Measurements from ENCODE around the gene NR6A1.
A peak's percentile ranks its signal among the peaks of the same experiment; 100 is the strongest.

The NR6A1 gene

GRCh38 chr9:124479371-124479770 lies 291.7 kb downstream of the NR6A1 start:
- no peak overlapping the region for H3K9ac ChIP-seq (ENCODE audit: low read length)
- no peak overlapping the region for H3K4me3 ChIP-seq (ENCODE audit: low read length)
- H3K27me3 ChIP-seq (ENCODE audit: control insufficient read depth, insufficient read depth, low read length): peaks cover 54% of the 10 kb centered on the region

DNA sequence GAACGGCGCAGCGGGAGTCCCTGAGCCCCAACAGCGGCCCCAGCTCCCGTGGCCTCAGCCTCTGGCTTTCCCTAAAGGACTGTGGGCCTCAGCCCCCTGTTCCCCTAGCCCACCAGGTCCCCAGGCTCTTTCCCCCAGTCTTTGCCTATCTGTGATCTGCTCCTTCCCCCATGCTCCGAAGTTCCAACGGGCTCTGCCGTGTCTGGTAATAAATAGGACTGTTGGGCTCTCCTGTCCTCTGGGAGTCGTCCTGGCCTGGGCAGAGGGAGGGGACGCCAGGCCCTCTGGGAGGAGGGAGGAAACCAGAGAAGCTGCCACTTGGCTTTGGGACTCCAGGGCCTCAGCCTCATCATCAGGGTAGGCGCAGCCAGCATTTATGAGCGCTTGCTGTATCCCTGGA lies 292.8 kb downstream of the NR6A1 start:
- Histone ChIP-seq H3K27me3 (ENCODE audit: control insufficient read depth, insufficient read depth, low read length) (peaks cover 54% of the 10 kb centered on the region), H3K9ac (ENCODE audit: low read length) (no peak overlapping the region), H3K9me3 (ENCODE audit: control insufficient read depth, low read depth, low read length) (no peaks in the 10 kb centered on the region), H3K36me3 (ENCODE audit: control insufficient read depth, low read depth, low read length) (no peaks in the 10 kb centered on the region), H3K4me1 (ENCODE audit: control insufficient read depth, low read depth, low read length) (peaks cover 20% of the 10 kb centered on the region), H3K27ac (ENCODE audit: low read length) (no peak overlapping the region), H3K4me3 (ENCODE audit: low read length) (peak overlapping the region; percentile 39)

More at GRCh38 chr9:124479371-124479770, 291.7 kb downstream of the NR6A1 start:
- Histone ChIP-seq H3K9me3 (ENCODE audit: control insufficient read depth, low read depth, low read length) (no peaks in the 10 kb centered on the region), H3K27ac (ENCODE audit: low read length) (no peak overlapping the region), H3K36me3 (ENCODE audit: control insufficient read depth, low read depth, low read length) (no peaks in the 10 kb centered on the region), H3K4me1 (ENCODE audit: control insufficient read depth, low read depth, low read length) (peaks cover 20% of the 10 kb centered on the region)

- Histone ChIP-seq H3K36me3 (ENCODE audit: control insufficient read depth, low read depth, low read length) (no peaks in the 10 kb centered on the region), H3K4me3 (ENCODE audit: low read length) (peak overlapping the region; percentile 39), H3K9ac (ENCODE audit: low read length) (no peak overlapping the region), H3K27ac (ENCODE audit: low read length) (no peak overlapping the region), H3K9me3 (ENCODE audit: control insufficient read depth, low read depth, low read length) (no peaks in the 10 kb centered on the region), H3K27me3 (ENCODE audit: control insufficient read depth, insufficient read depth, low read length) (peaks cover 54% of the 10 kb centered on the region), H3K4me1 (ENCODE audit: control insufficient read depth, low read depth, low read length) (peaks cover 20% of the 10 kb centered on the region)
These were observed 293.3 kb downstream of the NR6A1 start for GRCh38 chr9:124477648-124478285.

DNA sequence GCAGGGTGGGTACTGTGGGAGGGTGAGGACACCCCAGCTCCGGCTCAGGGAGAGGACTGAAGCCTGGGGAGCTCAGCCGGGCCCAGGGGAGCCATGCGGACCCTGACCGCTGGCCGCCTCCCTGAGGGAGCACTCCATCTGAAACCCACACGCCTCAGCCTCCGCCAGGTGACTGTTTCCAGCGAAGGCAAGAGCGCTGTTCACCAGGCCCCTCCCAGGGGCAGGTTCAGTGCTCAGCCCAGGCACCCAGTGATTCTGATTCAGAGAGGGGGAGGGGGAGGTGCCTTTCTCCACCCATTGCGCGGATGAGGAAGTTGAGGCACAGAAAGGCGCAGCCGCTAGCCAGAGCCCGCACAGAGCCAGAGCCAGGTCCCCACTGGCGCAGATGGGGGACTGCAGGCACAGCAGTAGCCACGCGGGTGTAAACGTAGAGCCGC lies 293.9 kb downstream of the NR6A1 start:
- Histone ChIP-seq H3K27me3 (ENCODE audit: control insufficient read depth, insufficient read depth, low read length) (peaks cover 53% of the 10 kb centered on the region), H3K36me3 (ENCODE audit: control insufficient read depth, low read depth, low read length) (no peaks in the 10 kb centered on the region), H3K4me3 (ENCODE audit: low read length) (peak overlapping the region; percentile 39), H3K4me1 (ENCODE audit: control insufficient read depth, low read depth, low read length) (peaks cover 19% of the 10 kb centered on the region), H3K9me3 (ENCODE audit: control insufficient read depth, low read depth, low read length) (no peaks in the 10 kb centered on the region), H3K27ac (ENCODE audit: low read length) (no peak overlapping the region), H3K9ac (ENCODE audit: low read length) (no peak overlapping the region)

DNA sequence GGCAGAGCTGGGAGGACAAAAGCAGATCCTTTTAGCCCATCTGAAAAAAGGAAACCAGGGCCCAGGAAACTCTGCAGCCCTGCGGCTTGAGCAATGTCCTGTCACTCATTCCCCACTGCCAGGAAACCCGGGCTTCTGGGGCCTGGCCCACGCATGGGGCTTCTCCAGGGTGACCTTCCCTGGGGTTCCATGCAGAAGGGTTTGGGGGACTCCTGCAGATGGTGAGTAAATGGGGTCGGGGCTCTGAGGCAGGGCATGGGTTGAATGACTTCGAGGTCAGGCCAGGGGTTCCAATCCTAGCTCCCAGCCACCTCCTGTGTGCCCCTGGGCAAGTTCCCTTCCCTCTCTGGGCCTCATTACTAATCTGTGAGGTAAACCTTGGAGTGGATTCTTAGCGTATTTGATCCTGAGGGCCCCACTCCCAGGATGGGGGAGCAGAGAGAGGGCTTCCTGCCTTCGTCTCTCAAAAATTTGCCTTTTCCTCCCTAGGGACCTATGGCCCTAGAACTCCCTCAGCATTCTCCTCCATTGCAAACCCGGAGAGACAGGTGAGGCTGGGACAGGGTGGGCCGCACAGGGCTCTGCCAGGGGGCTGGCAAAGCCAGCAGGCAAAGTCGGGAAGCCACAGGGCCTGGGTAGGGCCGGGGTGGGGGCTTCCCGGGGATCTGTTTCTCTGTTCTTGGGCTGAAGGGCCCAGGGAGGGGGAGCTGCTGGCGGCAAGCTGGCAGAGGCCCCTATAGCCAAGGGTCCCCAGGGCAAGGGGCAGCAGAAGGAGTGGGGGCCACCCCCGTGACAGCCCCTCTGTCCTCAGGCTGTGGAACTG lies 295.0 kb downstream of the NR6A1 start:
- no peaks in the 10 kb centered on the region for H3K36me3 ChIP-seq (ENCODE audit: control insufficient read depth, low read depth, low read length)
- peaks cover 15% of the 10 kb centered on the region for H3K4me1 ChIP-seq (ENCODE audit: control insufficient read depth, low read depth, low read length)
- H3K9ac ChIP-seq (ENCODE audit: low read length): no peak overlapping the region
- H3K27me3 ChIP-seq (ENCODE audit: control insufficient read depth, insufficient read depth, low read length): peaks cover 44% of the 10 kb centered on the region
- no peaks in the 10 kb centered on the region for H3K9me3 ChIP-seq (ENCODE audit: control insufficient read depth, low read depth, low read length)
- H3K4me3 ChIP-seq (ENCODE audit: low read length): no peak overlapping the region
- H3K27ac ChIP-seq (ENCODE audit: low read length): no peak overlapping the region

DNA sequence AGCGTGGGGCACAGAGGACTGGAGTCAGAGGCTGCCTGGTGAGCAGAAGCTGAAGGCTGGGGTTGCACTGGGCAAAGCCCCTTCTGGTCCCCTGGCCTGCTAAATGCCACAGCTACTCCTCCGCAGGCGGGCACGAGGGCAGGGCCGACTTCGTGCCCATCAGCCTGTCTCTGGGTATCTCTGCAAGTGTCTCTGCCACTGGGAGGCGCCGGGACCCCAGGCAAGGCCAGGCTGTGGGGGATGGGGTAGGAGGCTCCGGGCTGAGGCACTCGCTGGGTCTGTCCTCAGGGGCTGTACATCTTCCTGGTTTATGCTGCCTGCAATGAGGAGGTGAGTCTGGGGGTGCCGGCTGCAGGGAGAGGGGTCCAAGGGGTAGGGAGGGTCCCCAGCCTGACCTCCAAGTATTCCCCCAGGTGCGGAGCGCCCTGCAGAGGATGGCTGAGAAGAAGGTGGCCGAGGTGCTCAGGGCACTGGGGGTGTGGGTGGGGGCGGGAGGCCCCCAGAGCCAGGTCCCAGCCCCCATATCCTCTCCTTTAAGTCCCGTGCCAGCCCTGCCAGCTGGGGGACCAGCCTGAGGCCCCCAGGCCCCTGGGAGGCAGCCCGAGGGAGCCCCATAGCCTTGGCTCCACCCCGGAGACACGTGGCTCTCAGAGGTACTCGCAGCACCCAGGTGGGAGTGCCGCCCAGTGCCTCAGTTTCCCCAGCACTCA lies 295.8 kb downstream of the NR6A1 start:
- no peak overlapping the region for H3K4me3 ChIP-seq (ENCODE audit: low read length)
- peaks cover 42% of the 10 kb centered on the region for H3K27me3 ChIP-seq (ENCODE audit: control insufficient read depth, insufficient read depth, low read length)
- no peak overlapping the region for H3K9ac ChIP-seq (ENCODE audit: low read length)
- H3K9me3 ChIP-seq (ENCODE audit: control insufficient read depth, low read depth, low read length): no peaks in the 10 kb centered on the region
- H3K27ac ChIP-seq (ENCODE audit: low read length): no peak overlapping the region
- no peaks in the 10 kb centered on the region for H3K36me3 ChIP-seq (ENCODE audit: control insufficient read depth, low read depth, low read length)
- H3K4me1 ChIP-seq (ENCODE audit: control insufficient read depth, low read depth, low read length): peaks cover 13% of the 10 kb centered on the region

GRCh38 chr9:124474151-124474550 lies 297.0 kb downstream of the NR6A1 start:
- Histone ChIP-seq H3K4me1 (ENCODE audit: control insufficient read depth, low read depth, low read length) (peaks cover 10% of the 10 kb centered on the region), H3K36me3 (ENCODE audit: control insufficient read depth, low read depth, low read length) (no peaks in the 10 kb centered on the region), H3K9me3 (ENCODE audit: control insufficient read depth, low read depth, low read length) (no peaks in the 10 kb centered on the region), H3K27me3 (ENCODE audit: control insufficient read depth, insufficient read depth, low read length) (peaks cover 31% of the 10 kb centered on the region), H3K4me3 (ENCODE audit: low read length) (no peak overlapping the region), H3K9ac (ENCODE audit: low read length) (no peak overlapping the region), H3K27ac (ENCODE audit: low read length) (no peak overlapping the region)

DNA sequence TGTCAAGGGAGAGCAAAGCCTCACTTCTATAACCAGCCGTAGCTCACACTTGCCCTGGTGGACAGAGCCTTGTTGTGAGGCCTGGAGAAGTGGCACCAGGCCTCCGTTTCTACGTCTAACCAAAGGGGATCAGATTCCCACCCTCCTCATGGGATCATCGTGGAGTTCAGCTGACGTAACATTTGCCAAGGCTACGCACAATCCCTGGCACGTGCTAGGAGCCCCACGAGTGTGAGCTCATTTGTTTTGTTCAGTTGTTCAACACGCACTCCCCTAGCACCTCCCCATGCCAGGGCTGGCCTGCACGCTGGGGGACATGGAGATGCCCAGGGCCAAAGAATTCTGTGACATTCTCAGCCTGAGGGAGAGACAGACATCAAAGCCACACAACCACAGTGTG lies 297.8 kb downstream of the NR6A1 start:
- no peak overlapping the region for H3K27ac ChIP-seq (ENCODE audit: low read length)
- no peaks in the 10 kb centered on the region for H3K9me3 ChIP-seq (ENCODE audit: control insufficient read depth, low read depth, low read length)
- H3K27me3 ChIP-seq (ENCODE audit: control insufficient read depth, insufficient read depth, low read length): peaks cover 22% of the 10 kb centered on the region
- H3K36me3 ChIP-seq (ENCODE audit: control insufficient read depth, low read depth, low read length): no peaks in the 10 kb centered on the region
- no peak overlapping the region for H3K9ac ChIP-seq (ENCODE audit: low read length)
- peaks cover 7% of the 10 kb centered on the region for H3K4me1 ChIP-seq (ENCODE audit: control insufficient read depth, low read depth, low read length)
- H3K4me3 ChIP-seq (ENCODE audit: low read length): no peak overlapping the region

GRCh38 chr9:124472770-124473169 lies 298.3 kb downstream of the NR6A1 start:
- Histone ChIP-seq H3K9me3 (ENCODE audit: control insufficient read depth, low read depth, low read length) (no peaks in the 10 kb centered on the region), H3K27ac (ENCODE audit: low read length) (no peak overlapping the region), H3K4me1 (ENCODE audit: control insufficient read depth, low read depth, low read length) (peaks cover 3% of the 10 kb centered on the region), H3K4me3 (ENCODE audit: low read length) (no peak overlapping the region), H3K27me3 (ENCODE audit: control insufficient read depth, insufficient read depth, low read length) (peaks cover 18% of the 10 kb centered on the region), H3K9ac (ENCODE audit: low read length) (no peak overlapping the region), H3K36me3 (ENCODE audit: control insufficient read depth, low read depth, low read length) (no peaks in the 10 kb centered on the region)

GRCh38 chr9:124471761-124472160 lies 299.4 kb downstream of the NR6A1 start:
- Histone ChIP-seq H3K36me3 (ENCODE audit: control insufficient read depth, low read depth, low read length) (no peaks in the 10 kb centered on the region), H3K9me3 (ENCODE audit: control insufficient read depth, low read depth, low read length) (no peaks in the 10 kb centered on the region), H3K4me1 (ENCODE audit: control insufficient read depth, low read depth, low read length) (no peaks in the 10 kb centered on the region), H3K4me3 (ENCODE audit: low read length) (no peak overlapping the region), H3K9ac (ENCODE audit: low read length) (no peak overlapping the region), H3K27me3 (ENCODE audit: control insufficient read depth, insufficient read depth, low read length) (peaks cover 10% of the 10 kb centered on the region), H3K27ac (ENCODE audit: low read length) (no peak overlapping the region)

DNA sequence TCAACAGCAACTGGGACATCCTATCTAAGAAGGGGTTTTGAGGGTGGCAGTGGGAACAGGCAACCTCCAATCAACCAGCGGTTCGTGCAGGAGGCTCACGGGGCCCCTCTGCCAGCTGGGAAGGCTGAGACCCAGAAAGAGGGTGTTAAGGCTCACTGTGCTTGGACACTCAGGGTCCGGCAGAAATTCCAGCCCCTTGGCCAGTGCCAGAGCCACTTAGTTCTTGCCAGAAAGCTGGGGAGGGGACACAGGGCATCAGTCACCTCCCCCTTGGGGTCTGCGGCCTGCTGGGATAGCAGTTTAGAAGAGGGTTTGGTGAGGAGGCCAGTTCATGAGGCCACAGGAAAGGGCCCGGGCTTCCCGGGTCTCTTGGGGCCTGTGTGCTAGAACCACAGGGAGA lies 300.4 kb downstream of the NR6A1 start:
- no peaks in the 10 kb centered on the region for H3K9me3 ChIP-seq (ENCODE audit: control insufficient read depth, low read depth, low read length)
- H3K4me1 ChIP-seq (ENCODE audit: control insufficient read depth, low read depth, low read length): no peaks in the 10 kb centered on the region
- H3K36me3 ChIP-seq (ENCODE audit: control insufficient read depth, low read depth, low read length): no peaks in the 10 kb centered on the region
- no peaks in the 10 kb centered on the region for H3K27me3 ChIP-seq (ENCODE audit: control insufficient read depth, insufficient read depth, low read length)
- H3K27ac ChIP-seq (ENCODE audit: low read length): no peak overlapping the region
- H3K4me3 ChIP-seq (ENCODE audit: low read length): no peak overlapping the region
- H3K9ac ChIP-seq (ENCODE audit: low read length): no peak overlapping the region

All from iPS-18a (cell line).